B cell (primary cell): ENCODE data around the gene CACNA2D3.

Source experiments
- CTCF ChIP-seq: fragments of 200-600 bp; IDR thresholded peaks from one replicate; pipeline ENCODE4 v1.8.0; 2022; ENCODE audit warnings: antibody characterized with exemption, mild to moderate bottlenecking
- EZH2 ChIP-seq: IDR thresholded peaks from 2 replicates; pipeline ENCODE4 v1.6.1; 2012; ENCODE audit warnings: borderline replicate concordance, low read depth, mild to moderate bottlenecking, moderate library complexity, low read length; ENCODE audit not compliant: insufficient read depth, poor library complexity, severe bottlenecking

GRCh38 chr3:54949491-54950044 is 827.2 kb downstream of the CACNA2D3 start:
- TF ChIP-seq CTCF = no peak
- TF ChIP-seq EZH2 = no peak
